Neural cell (in vitro differentiated cells): ENCODE data around the gene MAML2. TPM values are rescaled to one million over a fixed set of nuclear protein-coding genes. Genes with fewer than 3 reads are reported as not detected.

Source experiments
- H2AFZ ChIP-seq: fragments of 200-600, 300-800 bp; sonication (generic), shearing (Covaris generic); 2 replicates; pipeline ENCODE4 v1.6.0; 2014; ENCODE audit warnings: low read depth, mild to moderate bottlenecking, antibody characterized with exemption, low read length, moderate library complexity
- H3F3A ChIP-seq: fragments of 200-600 bp; shearing (Covaris generic); 2 replicates; pipeline ENCODE4 v1.6.1; 2016; ENCODE audit warnings: mild to moderate bottlenecking, moderate library complexity, mixed read lengths, antibody characterized with exemption, low read length; ENCODE audit not compliant: insufficient read depth, poor library complexity, severe bottlenecking
- H3K27ac ChIP-seq: fragments of 200-600, 300-800 bp; sonication (generic), shearing (Covaris generic); 2 replicates; pipeline ENCODE4 v1.5.1; 2014; ENCODE audit warnings: mild to moderate bottlenecking, low read length, moderate library complexity
- H3K27me3 ChIP-seq: fragments of 300-800, 200-600 bp; sonication (generic), shearing (Covaris generic); 2 replicates; pipeline ENCODE4 v1.6.0; 2014; ENCODE audit warnings: mild to moderate bottlenecking, low read depth, low read length, moderate library complexity; ENCODE audit not compliant: insufficient read depth
- H3K36me3 ChIP-seq: fragments of 300-800, 200-600 bp; sonication (generic), shearing (Covaris generic); 2 replicates; pipeline ENCODE4 v1.5.1; 2014; ENCODE audit warnings: mild to moderate bottlenecking, antibody characterized with exemption, low read length, moderate library complexity; ENCODE audit not compliant: insufficient read depth
- H3K4me2 ChIP-seq: fragments of 300-800, 200-600 bp; sonication (generic), shearing (Covaris generic); 2 replicates; pipeline ENCODE4 v1.6.0; 2014; ENCODE audit warnings: mild to moderate bottlenecking, low read length
- H3K4me3 ChIP-seq: fragments of 300-800, 200-600 bp; sonication (generic), shearing (Covaris generic); 2 replicates; pipeline ENCODE4 v1.5.1; 2014; ENCODE audit warnings: mild to moderate bottlenecking, low read length, moderate library complexity
- H3K79me2 ChIP-seq: fragments of 200-600 bp; shearing (Covaris generic); replicated peaks from 2 replicates; pipeline ENCODE4 v1.6.0; 2014; ENCODE audit warnings: mild to moderate bottlenecking, low read length, moderate library complexity; ENCODE audit not compliant: insufficient read depth
- H3K9ac ChIP-seq: fragments of 300-800, 200-600 bp; sonication (generic), shearing (Covaris generic); 2 replicates; pipeline ENCODE4 v1.6.1; 2016; ENCODE audit warnings: mild to moderate bottlenecking, low read length, mixed read lengths
- H3K9me2 ChIP-seq: fragments of 200-600 bp; shearing (Covaris generic); 2 replicates; pipeline ENCODE4 v1.6.1; 2016; ENCODE audit warnings: mild to moderate bottlenecking, low read length, mixed read lengths; ENCODE audit not compliant: insufficient read depth
- H3K9me3 ChIP-seq: fragments of 200-600, 300-800 bp; sonication (generic), shearing (Covaris generic); 2 replicates; pipeline ENCODE4 v1.6.1; 2016; ENCODE audit warnings: mild to moderate bottlenecking, mixed run types, low read length, moderate library complexity, mixed read lengths
- H4K20me1 ChIP-seq: fragments of 200-600 bp; shearing (Covaris generic); 2 replicates; pipeline ENCODE4 v1.6.1; 2016; ENCODE audit warnings: mild to moderate bottlenecking, mixed run types; ENCODE audit not compliant: insufficient read depth
- CTCF ChIP-seq: fragments of 450-650 bp; IDR thresholded peaks from 2 replicates; pipeline ENCODE4 v1.5.1; 2014; ENCODE audit warnings: antibody characterized with exemption, mild to moderate bottlenecking, moderate library complexity; ENCODE audit not compliant: poor library complexity, severe bottlenecking
- EP300 ChIP-seq: fragments of 450-650 bp; conservative IDR thresholded peaks from 2 replicates; pipeline ENCODE4 v1.6.1; 2014; ENCODE audit warnings: antibody characterized with exemption, mild to moderate bottlenecking, moderate library complexity; ENCODE audit not compliant: poor library complexity, severe bottlenecking
- EZH2 ChIP-seq: fragments of 200-600, 300-800 bp; shearing (Covaris generic), sonication (generic); IDR thresholded peaks from 2 replicates; pipeline ENCODE4 v1.6.1; 2014; ENCODE audit warnings: antibody characterized with exemption, low read length, borderline replicate concordance, mild to moderate bottlenecking; ENCODE audit not compliant: insufficient read depth, poor library complexity, severe bottlenecking
- MXI1 ChIP-seq: fragments of 450-650 bp; conservative IDR thresholded peaks from 2 replicates; pipeline ENCODE4 v1.6.1; 2014; ENCODE audit warnings: antibody characterized with exemption, mild to moderate bottlenecking; ENCODE audit not compliant: poor library complexity, severe bottlenecking
- POLR2AphosphoS5 ChIP-seq: IDR thresholded peaks from 2 replicates; pipeline ENCODE4 v1.6.1; 2012
- RAD21 ChIP-seq: fragments of 450-650 bp; conservative IDR thresholded peaks from 2 replicates; pipeline ENCODE4 v1.6.1; 2014; ENCODE audit warnings: antibody characterized with exemption, mild to moderate bottlenecking, moderate library complexity
- REST ChIP-seq: IDR thresholded peaks from 2 replicates; pipeline ENCODE4 v1.6.1; 2012; ENCODE audit warnings: borderline replicate concordance
- SMC3 ChIP-seq: fragments of 450-650 bp; conservative IDR thresholded peaks from 2 replicates; pipeline ENCODE4 v1.6.1; 2014; ENCODE audit warnings: antibody characterized with exemption, mild to moderate bottlenecking, moderate library complexity; ENCODE audit not compliant: poor library complexity
- TAF1 ChIP-seq: IDR thresholded peaks from 2 replicates; pipeline ENCODE4 v1.6.1; 2012; ENCODE audit warnings: low read depth
- polyA plus RNA-seq: library from polyadenylated mRNA; depleted of rRNA; stranded (reverse); fragments of >200 nt; gene quantifications from 2 replicates; pipeline ENCODE4 v1.2.3, GENCODE V29; 2014

The MAML2 gene
- polyA plus RNA-seq, 1 donor from 2014 or later: 3.6 TPM

- Histone ChIP-seq H3K27me3 (no peaks in the 10 kb centered on the region), H3K9me2 (no peaks in the 10 kb centered on the region), H2AFZ (no peak overlapping the region), H4K20me1 (no peaks in the 10 kb centered on the region), H3K27ac (no peak overlapping the region), H3K9ac (no peak overlapping the region), H3K4me2 (no peak overlapping the region), H3K79me2 (no peaks in the 10 kb centered on the region), H3K4me3 (no peak overlapping the region), H3F3A (no peaks in the 10 kb centered on the region), H3K9me3 (no peaks in the 10 kb centered on the region), H3K36me3 (no peaks in the 10 kb centered on the region)
- TF ChIP-seq CTCF: no peak
- no peak for TF ChIP-seq TAF1
- no peak for TF ChIP-seq REST
- no peak for TF ChIP-seq MXI1
- no peak for TF ChIP-seq EP300
- TF ChIP-seq RAD21: no peak
- no peak for TF ChIP-seq POLR2AphosphoS5
- TF ChIP-seq EZH2: no peak
- no peak for TF ChIP-seq SMC3
Measured at GRCh38 chr11:95968585-95968984, 374.4 kb downstream of the MAML2 start.

- no peaks in the 10 kb centered on the region for H3K27me3 ChIP-seq
- no peak overlapping the region for H3K27ac ChIP-seq
- no peaks in the 10 kb centered on the region for H4K20me1 ChIP-seq
- no peak overlapping the region for H2AFZ ChIP-seq
- no peak overlapping the region for H3K4me3 ChIP-seq
- H3F3A ChIP-seq: no peaks in the 10 kb centered on the region
- no peaks in the 10 kb centered on the region for H3K79me2 ChIP-seq
- no peaks in the 10 kb centered on the region for H3K9me3 ChIP-seq
- no peaks in the 10 kb centered on the region for H3K36me3 ChIP-seq
- no peaks in the 10 kb centered on the region for H3K9me2 ChIP-seq
- H3K9ac ChIP-seq: no peak overlapping the region
- TF ChIP-seq CTCF: no peak
- TF ChIP-seq EZH2: no peak
- TF ChIP-seq EP300: no peak
- TF ChIP-seq RAD21: no peak
- no peak for TF ChIP-seq TAF1
- no peak for TF ChIP-seq SMC3
- no peak for TF ChIP-seq MXI1
- no peak for TF ChIP-seq REST
- no peak for TF ChIP-seq POLR2AphosphoS5
- no peak overlapping the region for H3K4me2 ChIP-seq
Measured at GRCh38 chr11:95964281-95964680, 378.7 kb downstream of the MAML2 start.
